CD14-positive monocyte (primary cell): ENCODE measurements around the gene TNXB. TPM values are rescaled to one million over a fixed set of nuclear protein-coding genes. Genes with fewer than 3 reads are reported as not detected.

ENCODE experiments used
- DNase-seq, 3 donors: peaks; one replicate each; pipeline ENCODE4 v3.0.0-alpha.2; 2011 to 2022
- H2AFZ ChIP-seq: 2 replicates; pipeline ENCODE4 v1.6.0; 2012; ENCODE audit warnings: mild to moderate bottlenecking, low read depth, low read length, inconsistent platforms; ENCODE audit not compliant: insufficient read depth, poor library complexity, severe bottlenecking
- H3K27ac ChIP-seq, 2 donors: 1 replicate in 1 of 2; 2 replicates in 1 of 2; pipeline ENCODE4 v1.5.1; 2012 to 2013; ENCODE audit warnings: low read length in 2 of 2, control low read depth in 1 of 2, inconsistent platforms in 1 of 2, low read depth in 1 of 2, mild to moderate bottlenecking in 1 of 2
- H3K27me3 ChIP-seq, 2 donors: one replicate each; pipeline versions ENCODE4 v1.6.0 to v1.6.1; 2011 to 2013; ENCODE audit warnings: low read length in 2 of 2; ENCODE audit not compliant: control insufficient read depth in 2 of 2, insufficient read depth in 2 of 2
- H3K36me3 ChIP-seq, 2 donors: replicated peaks in 1 of 2; 1 replicate in 1 of 2; 2 replicates in 1 of 2; pipeline versions ENCODE4 v1.5.1 to v1.6.1; 2012 to 2013; ENCODE audit warnings: low read length in 2 of 2, control low read depth in 1 of 2, inconsistent platforms in 1 of 2, mild to moderate bottlenecking in 1 of 2; ENCODE audit not compliant: insufficient read depth in 2 of 2, control insufficient read depth in 1 of 2
- H3K4me1 ChIP-seq, 2 donors: 1 replicate in 1 of 2; 2 replicates in 1 of 2; pipeline versions ENCODE4 v1.5.1 to v1.6.1; 2012 to 2013; ENCODE audit warnings: low read length in 2 of 2, control low read depth in 1 of 2, inconsistent platforms in 1 of 2, mild to moderate bottlenecking in 1 of 2, moderate library complexity in 1 of 2; ENCODE audit not compliant: insufficient read depth in 2 of 2, control insufficient read depth in 1 of 2
- H3K4me2 ChIP-seq: replicated peaks from 2 replicates; pipeline ENCODE3; 2012; ENCODE audit warnings: low read length, moderate library complexity, mild to moderate bottlenecking; ENCODE audit not compliant: poor library complexity, severe bottlenecking; ENCODE audit errors: extremely low read depth
- H3K4me3 ChIP-seq, 3 experiments: fragments of 200-600 bp in 1 of 3; sonication (generic) in 1 of 3; replicated peaks in 1 of 3; 1 replicate in 2 of 3; 2 replicates in 1 of 3; pipeline ENCODE4 v1.5.1; 2011 to 2013; ENCODE audit warnings: low read length in 3 of 3, mild to moderate bottlenecking in 3 of 3, control low read depth in 2 of 3, low read depth in 2 of 3, inconsistent platforms in 1 of 3, moderate library complexity in 1 of 3
- H3K79me2 ChIP-seq: 2 replicates; pipeline ENCODE4 v1.6.0; 2012; ENCODE audit warnings: mild to moderate bottlenecking, control low read depth, inconsistent platforms, low read length, moderate library complexity; ENCODE audit not compliant: insufficient read depth
- H3K9ac ChIP-seq: 2 replicates; pipeline ENCODE4 v1.6.0; 2017; ENCODE audit warnings: low read length, mild to moderate bottlenecking; ENCODE audit not compliant: insufficient read depth, poor library complexity, severe bottlenecking
- H3K9me3 ChIP-seq, 2 donors: replicated peaks in 1 of 2; 1 replicate in 1 of 2; 2 replicates in 1 of 2; pipeline versions ENCODE4 v1.5.1 to v1.6.1; 2012 to 2013; ENCODE audit warnings: low read length in 2 of 2, control low read depth in 1 of 2; ENCODE audit not compliant: control insufficient read depth in 1 of 2, insufficient read depth in 1 of 2
- H4K20me1 ChIP-seq: 2 replicates; pipeline ENCODE4 v1.6.0; 2012; ENCODE audit warnings: mild to moderate bottlenecking, low read length, control low read depth, moderate library complexity; ENCODE audit not compliant: insufficient read depth
- H3K27ac Mint-ChIP-seq, 7 donors: one replicate each; pipeline ENCODE4 v1.8.0; 2020; ENCODE audit warnings: mild to moderate bottlenecking in 7 of 7, mixed read lengths in 7 of 7, moderate library complexity in 6 of 7, inconsistent platforms in 2 of 7
- H3K27me3 Mint-ChIP-seq, 3 donors: one replicate each; pipeline ENCODE4 v1.8.0; 2021 to 2022; ENCODE audit warnings: low read depth in 3 of 3, mild to moderate bottlenecking in 3 of 3, mixed read lengths in 3 of 3, moderate library complexity in 3 of 3, inconsistent platforms in 1 of 3
- H3K36me3 Mint-ChIP-seq, 2 donors: one replicate each; pipeline ENCODE4 v1.8.0; 2020; ENCODE audit warnings: mixed read lengths in 2 of 2, inconsistent platforms in 1 of 2, mild to moderate bottlenecking in 1 of 2
- H3K4me1 Mint-ChIP-seq: one replicate; pipeline ENCODE4 v1.8.0; 2020; ENCODE audit warnings: mild to moderate bottlenecking, mixed read lengths
- H3K4me3 Mint-ChIP-seq, 2 donors: one replicate each; pipeline ENCODE4 v1.8.0; 2020; ENCODE audit warnings: mild to moderate bottlenecking in 2 of 2, mixed read lengths in 2 of 2, moderate library complexity in 1 of 2
- H3K9me3 Mint-ChIP-seq, 7 donors: one replicate each; pipeline ENCODE4 v1.8.0; 2020 to 2022; ENCODE audit warnings: mixed read lengths in 7 of 7, mild to moderate bottlenecking in 6 of 7, moderate library complexity in 6 of 7, inconsistent platforms in 2 of 7
- CTCF ChIP-seq: fragments of 200-600 bp; IDR thresholded peaks from one replicate; pipeline ENCODE4 v1.8.0; 2022; ENCODE audit warnings: antibody characterized with exemption, mild to moderate bottlenecking
- WGBS: methylation state at CpG from one replicate; pipeline ENCODE4 v1.1.5; 2013; ENCODE audit warnings: missing lambda C conversion rate; ENCODE audit not compliant: insufficient coverage; 5-methylcytosine and 5-hydroxymethylcytosine counted together
- intact Hi-C, 2 donors: fragments of 100-400 bp; cut with micrococcal nuclease; formaldehyde crosslinking; loops; one replicate each; pipeline versions ENCODE4 v1.15.0 to v1.15.1; 2023
- polyA plus RNA-seq, 3 donors: library from polyadenylated mRNA; depleted of rRNA in 1 of 3; unstranded in 2 of 3; stranded (reverse) in 1 of 3; fragments of 300-500 nt in 2 of 3; fragments of >200 nt in 1 of 3; fragmentation: Illumina TruSeq in 2 of 3; gene quantifications; 1 replicate in 2 of 3; 2 replicates in 1 of 3; pipeline ENCODE4 v1.2.3, GENCODE V29; 2012 to 2021

Gene TNXB
- polyA plus RNA-seq, 3 donors = 1.2 TPM; not detected in 2

GRCh38 chr6:32148289-32149091, 39.4 kb upstream of the TNXB start:
- Histone ChIP-seq H4K20me1 (no peaks in the 10 kb centered on the region), H2AFZ (peak overlapping the region; percentile 76), H3K4me2 (peak overlapping the region; percentile 87), H3K4me3 (peak overlapping the region; percentile 41 to 75 (median 49)), H3K27ac (no peak overlapping the region), H3K9ac (peak overlapping the region; percentile 13), H3K4me1 (peaks cover 17 to 20% of the 10 kb centered on the region in 2 donors), H3K27me3 (peaks cover 36 to 67% of the 10 kb centered on the region in 2 donors), H3K36me3 (no peaks in the 10 kb centered on the region), H3K79me2 (no peaks in the 10 kb centered on the region), H3K9me3 (peaks cover 0 to 11% of the 10 kb centered on the region in 2 donors)
- Mint-ChIP-seq H3K27ac (peak overlapping the region in 5 of 7 donors; percentile 58 to 83 (median 77)), H3K36me3 (peaks cover 0 to 13% of the 10 kb centered on the region in 2 donors), H3K27me3 (peaks cover 60 to 72% (median 65%) of the 10 kb centered on the region in 3 donors), H3K9me3 (peaks cover 0 to 29% (median 11%) of the 10 kb centered on the region in 7 donors), H3K4me1 (peaks cover 24% of the 10 kb centered on the region), H3K4me3 (peak overlapping the region; percentile 87 to 95)
- peak; percentile 77 to 86 (median 78) for DNase-seq
- intact Hi-C loops = loop anchor here in 1 of 2 donors (1.0 kb wide), 1 partner anchor 28 kb away; the partner anchor contains the start of gene AGPAT1
- peak; percentile 70 for TF ChIP-seq CTCF
- 1% methylated on average over 17 of the region's 39 CpGs for WGBS

GRCh38 chr6:32147401-32148132, 38.4 kb upstream of the TNXB start:
- no peaks in the 10 kb centered on the region for H3K36me3 ChIP-seq
- no peak overlapping the region for H3K9ac ChIP-seq
- H3K27me3 ChIP-seq = peaks cover 34 to 58% of the 10 kb centered on the region in 2 donors
- DNase-seq = peak; percentile 21 to 42 (median 23)
- peak overlapping the region in 2 of 7 donors; percentile 33 to 42 for H3K27ac Mint-ChIP-seq
- H3K27me3 Mint-ChIP-seq = peaks cover 51 to 63% (median 56%) of the 10 kb centered on the region in 3 donors
- peak overlapping the region in 1 of 3 experiments; percentile 75 for H3K4me3 ChIP-seq
- H3K4me3 Mint-ChIP-seq = peak overlapping the region; percentile 87 to 95
- H3K9me3 ChIP-seq = peaks cover 0 to 11% of the 10 kb centered on the region in 2 donors
- H3K36me3 Mint-ChIP-seq = peaks cover 0 to 13% of the 10 kb centered on the region in 2 donors
- H3K4me1 Mint-ChIP-seq = peaks cover 18% of the 10 kb centered on the region
- intact Hi-C loops = loop anchor here in 1 of 2 donors (1.0 kb wide), 1 partner anchor 29 kb away; the partner anchor contains the start of gene AGPAT1
- H4K20me1 ChIP-seq = no peaks in the 10 kb centered on the region
- peak overlapping the region; percentile 76 for H2AFZ ChIP-seq
- peak; percentile 34 for TF ChIP-seq CTCF
- no peak overlapping the region for H3K27ac ChIP-seq
- peaks cover 14 to 16% of the 10 kb centered on the region in 2 donors for H3K4me1 ChIP-seq
- H3K9me3 Mint-ChIP-seq = peaks cover 0 to 27% (median 11%) of the 10 kb centered on the region in 7 donors
- WGBS = 100% methylated on average over 3 of the region's 4 CpGs
- no peaks in the 10 kb centered on the region for H3K79me2 ChIP-seq
- peak overlapping the region; percentile 87 for H3K4me2 ChIP-seq
